Fibroblast of lung (primary cell): Measurements from ENCODE around the gene CBX1.

ENCODE experiments used
- EZH2 ChIP-seq: IDR thresholded peaks from 2 replicates; pipeline ENCODE4 v1.5.1; 2012; ENCODE audit warnings: low read length, control low read depth, mild to moderate bottlenecking; ENCODE audit errors: missing control alignments
- TF ChIP-seq, protein P1 (sequence below), 2 donors: IDR thresholded peaks in 1 of 2; conservative IDR thresholded peaks in 1 of 2; 1 replicate in 1 of 2; 2 replicates in 1 of 2; pipeline ENCODE4 v1.5.1; 2011 to 2012; ENCODE audit warnings: low read length in 2 of 2, control low read depth in 1 of 2, inconsistent platforms in 1 of 2, low read depth in 1 of 2, mild to moderate bottlenecking in 1 of 2

DNA sequence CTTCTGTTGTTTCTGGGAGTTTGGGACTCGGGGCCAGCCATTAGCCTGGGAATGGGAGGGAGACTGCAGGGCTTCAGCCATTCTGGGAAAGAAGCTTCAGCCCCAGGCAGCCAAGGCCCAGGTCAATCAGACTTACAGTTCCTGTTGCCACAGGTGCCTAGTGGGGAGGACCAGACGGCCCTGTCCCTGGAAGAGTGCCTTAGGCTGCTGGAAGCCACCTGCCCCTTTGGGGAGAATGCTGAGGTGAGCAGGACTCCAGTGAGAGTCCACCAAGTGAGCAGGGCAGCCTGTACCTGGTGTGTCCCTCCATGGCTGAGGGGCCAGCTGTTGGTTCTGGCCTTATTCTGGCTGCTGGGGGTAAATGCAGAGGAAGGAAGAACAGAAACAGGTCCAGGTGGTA, 44.4 kb downstream of the CBX1 start:
- TF ChIP-seq, protein P1, sequence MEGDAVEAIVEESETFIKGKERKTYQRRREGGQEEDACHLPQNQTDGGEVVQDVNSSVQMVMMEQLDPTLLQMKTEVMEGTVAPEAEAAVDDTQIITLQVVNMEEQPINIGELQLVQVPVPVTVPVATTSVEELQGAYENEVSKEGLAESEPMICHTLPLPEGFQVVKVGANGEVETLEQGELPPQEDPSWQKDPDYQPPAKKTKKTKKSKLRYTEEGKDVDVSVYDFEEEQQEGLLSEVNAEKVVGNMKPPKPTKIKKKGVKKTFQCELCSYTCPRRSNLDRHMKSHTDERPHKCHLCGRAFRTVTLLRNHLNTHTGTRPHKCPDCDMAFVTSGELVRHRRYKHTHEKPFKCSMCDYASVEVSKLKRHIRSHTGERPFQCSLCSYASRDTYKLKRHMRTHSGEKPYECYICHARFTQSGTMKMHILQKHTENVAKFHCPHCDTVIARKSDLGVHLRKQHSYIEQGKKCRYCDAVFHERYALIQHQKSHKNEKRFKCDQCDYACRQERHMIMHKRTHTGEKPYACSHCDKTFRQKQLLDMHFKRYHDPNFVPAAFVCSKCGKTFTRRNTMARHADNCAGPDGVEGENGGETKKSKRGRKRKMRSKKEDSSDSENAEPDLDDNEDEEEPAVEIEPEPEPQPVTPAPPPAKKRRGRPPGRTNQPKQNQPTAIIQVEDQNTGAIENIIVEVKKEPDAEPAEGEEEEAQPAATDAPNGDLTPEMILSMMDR (conservative IDR thresholded peaks at IDR 0.05 in 1 of 2, IDR thresholded peaks at IDR 0.05 in 1 of 2; ENCODE audit: low read depth in 1 of 2, low read length in 2 of 2): no peak
- no peak for TF ChIP-seq EZH2
